HepG2 (cell line): ENCODE measurements around the gene VAV2. TPM values are rescaled to one million over a fixed set of nuclear protein-coding genes. Genes with fewer than 3 reads are reported as not detected.
A peak's percentile ranks its signal among the peaks of the same experiment; 100 is the strongest.

Source experiments
- BRF2 ChIP-seq: sonication (generic); formaldehyde crosslinking; IDR thresholded peaks from 2 replicates; pipeline ENCODE4 v1.8.1; 2022; ENCODE audit warnings: mild to moderate bottlenecking, missing genetic modification reagents
- CENPX ChIP-seq: sonication (generic); formaldehyde crosslinking; IDR thresholded peaks from 2 replicates; pipeline ENCODE4 v1.9.0; 2021; ENCODE audit warnings: mild to moderate bottlenecking, missing genetic modification reagents, moderate library complexity
- GPBP1L1 ChIP-seq: sonication (generic); formaldehyde crosslinking; IDR thresholded peaks from 2 replicates; pipeline ENCODE4 v1.5.0; 2020; ENCODE audit warnings: mild to moderate bottlenecking, missing genetic modification reagents
- HMGXB4 ChIP-seq, 2 experiments: sonication (generic) in 1 of 2; formaldehyde crosslinking in 1 of 2; IDR thresholded peaks; 2 replicates each; pipeline versions ENCODE4 v1.4.0 to v1.6.1; 2018 to 2020; ENCODE audit warnings: missing genetic modification reagents in 2 of 2, borderline replicate concordance in 1 of 2, low read depth in 1 of 2, mild to moderate bottlenecking in 1 of 2, missing biosample characterization in 1 of 2
- MTF2 ChIP-seq: sonication (generic); formaldehyde crosslinking; IDR thresholded peaks from 2 replicates; pipeline ENCODE4 v1.5.0; 2020; ENCODE audit warnings: missing genetic modification reagents, borderline replicate concordance
- MYC ChIP-seq: sonication (generic); formaldehyde crosslinking; IDR thresholded peaks from 2 replicates; pipeline ENCODE4 v1.9.0; 2021; ENCODE audit warnings: missing genetic modification reagents, borderline replicate concordance
- RARA ChIP-seq: IDR thresholded peaks from 2 replicates; pipeline ENCODE4 v1.6.1; 2016; ENCODE audit warnings: missing genetic modification reagents, missing compliant biosample characterization
- SALL1 ChIP-seq: sonication (generic); formaldehyde crosslinking; IDR thresholded peaks from 2 replicates; pipeline ENCODE4 v1.8.0; 2022; ENCODE audit warnings: mild to moderate bottlenecking, missing genetic modification reagents
- SMAD1 ChIP-seq: sonication (generic); formaldehyde crosslinking; IDR thresholded peaks from 2 replicates; pipeline ENCODE4 v1.4.0; 2020; ENCODE audit warnings: missing genetic modification reagents, low read depth, mild to moderate bottlenecking, borderline replicate concordance
- ZC3H13 ChIP-seq: sonication (generic); formaldehyde crosslinking; IDR thresholded peaks from 2 replicates; pipeline ENCODE4 v1.8.1; 2023; ENCODE audit warnings: mild to moderate bottlenecking, missing genetic modification reagents, moderate library complexity
- ZFY ChIP-seq: sonication (generic); formaldehyde crosslinking; IDR thresholded peaks from 2 replicates; pipeline ENCODE4 v1.4.0; 2020; ENCODE audit warnings: missing genetic modification reagents
- ZNF343 ChIP-seq: sonication (generic); formaldehyde crosslinking; IDR thresholded peaks from 2 replicates; pipeline ENCODE4 v1.4.0; 2020; ENCODE audit warnings: mild to moderate bottlenecking, missing genetic modification reagents
- ZNF446 ChIP-seq: sonication (generic); formaldehyde crosslinking; IDR thresholded peaks from 2 replicates; pipeline ENCODE4 v1.5.0; 2020; ENCODE audit warnings: mild to moderate bottlenecking, missing genetic modification reagents
- ZNF609 ChIP-seq: sonication (generic); formaldehyde crosslinking; IDR thresholded peaks from 2 replicates; pipeline ENCODE4 v1.4.0; 2020; ENCODE audit warnings: mild to moderate bottlenecking, missing genetic modification reagents, borderline replicate concordance
- ZNF790 ChIP-seq: sonication (generic); formaldehyde crosslinking; IDR thresholded peaks from 2 replicates; pipeline ENCODE4 v1.8.0; 2022; ENCODE audit warnings: missing genetic modification reagents, mild to moderate bottlenecking, borderline replicate concordance
- polyA plus RNA-seq, 8 experiments: library from polyadenylated mRNA; depleted of rRNA in 3 of 8; stranded (reverse) in 7 of 8; unstranded in 1 of 8; fragments of >200 nt; fragmentation: Illumina TruSeq in 4 of 8; extraction: Trizol in 4 of 8; gene quantifications; 2 replicates each; pipeline versions ENCODE4 v1.2.1 to v1.2.3, GENCODE V29; 2011 to 2016; ENCODE audit warnings: low read depth in 4 of 8, missing spikeins in 1 of 8, mixed read lengths in 1 of 8; ENCODE audit not compliant: insufficient read depth in 1 of 8
- total RNA-seq, 5 experiments: library from RNA; depleted of rRNA; stranded (reverse); fragments of >200 nt; fragmentation: Illumina TruSeq; extraction: Trizol; gene quantifications; 2 replicates each; pipeline ENCODE4 v1.2.3, GENCODE V29; 2016; ENCODE audit warnings: low read depth in 1 of 5

VAV2 gene
- total and polyA plus RNA-seq, 2 of the 13 experiments (the other 11 are each of a cell fraction or from before 2014, with no cell fraction given): 22.5 to 22.9 TPM

- TF ChIP-seq ZNF609 (CRISPR knock-in tag): no peak
- TF ChIP-seq SMAD1: no peak
- TF ChIP-seq ZNF446 (CRISPR knock-in tag): peak; percentile 9; the same call in 1 of the 2 replicates
- TF ChIP-seq MTF2: no peak
- peak; percentile 61; the same call in 1 of the 2 replicates for TF ChIP-seq ZNF790
- no peak for TF ChIP-seq CENPX (CRISPR knock-in tag)
- peak; percentile 54 for TF ChIP-seq ZFY
- TF ChIP-seq RARA: 0 out of 2 replicates have a peak, but pooled peaks have one; percentile 19
- TF ChIP-seq GPBP1L1: no peak
- no peak for TF ChIP-seq BRF2 (CRISPR knock-in tag)
- TF ChIP-seq ZC3H13 (CRISPR knock-in tag): peak; percentile 66; the same call in 1 of the 2 replicates
- TF ChIP-seq HMGXB4 (CRISPR knock-in tag; IDR thresholded peaks at IDR 0.05; ENCODE audit: borderline replicate concordance in 1 of 2, low read depth in 1 of 2): peak in 1 of 2 experiments; percentile 62; a peak in 2 of 4 replicates
- peak; percentile 26; the same call in 1 of the 2 replicates for TF ChIP-seq MYC (CRISPR knock-in tag)
- peak; percentile 35 for TF ChIP-seq SALL1 (CRISPR knock-in tag)
- TF ChIP-seq ZNF343 (CRISPR knock-in tag): peak; percentile 89
Observed at GRCh38 chr9:133991964-133992779, at the start of gene VAV2 (continued).
